NCI-H748 treated with DMSO at 0.1 percent for 48 hours (cell line): ENCODE data around the gene RHOG.
A peak's percentile ranks its signal among the peaks of the same experiment; 100 is the strongest.

ENCODE experiments used
- DNase-seq: peaks from one replicate; lab custom pipeline; 2025; lab: John Stamatoyannopoulos, UW

Gene RHOG

DNA sequence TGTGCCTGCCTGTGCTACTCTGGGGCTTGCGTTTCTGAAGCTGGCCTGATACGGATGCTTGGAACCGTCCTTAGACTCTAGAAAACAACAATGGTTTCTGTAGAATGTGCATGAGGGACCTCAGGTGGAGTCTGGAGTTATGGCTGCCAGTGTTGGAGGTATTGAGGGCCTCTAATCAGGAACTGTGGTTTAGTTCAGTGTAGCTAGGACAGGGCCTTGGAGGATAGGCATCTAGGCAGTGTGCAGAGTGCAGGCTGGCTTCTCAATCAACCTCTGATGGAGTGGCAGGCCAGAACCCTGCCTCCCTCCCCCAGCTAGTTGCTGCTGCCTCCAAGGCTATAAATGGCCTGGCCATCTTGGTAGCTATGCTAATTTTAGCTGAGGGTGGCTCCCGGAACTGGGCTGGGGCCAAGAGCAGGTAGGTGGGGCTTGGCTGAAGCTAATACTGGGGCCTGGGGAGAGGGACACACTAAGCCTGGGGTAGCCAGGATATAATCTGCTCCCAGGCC lies 18.7 kb upstream of the RHOG start:
- no peak for DNase-seq

DNA sequence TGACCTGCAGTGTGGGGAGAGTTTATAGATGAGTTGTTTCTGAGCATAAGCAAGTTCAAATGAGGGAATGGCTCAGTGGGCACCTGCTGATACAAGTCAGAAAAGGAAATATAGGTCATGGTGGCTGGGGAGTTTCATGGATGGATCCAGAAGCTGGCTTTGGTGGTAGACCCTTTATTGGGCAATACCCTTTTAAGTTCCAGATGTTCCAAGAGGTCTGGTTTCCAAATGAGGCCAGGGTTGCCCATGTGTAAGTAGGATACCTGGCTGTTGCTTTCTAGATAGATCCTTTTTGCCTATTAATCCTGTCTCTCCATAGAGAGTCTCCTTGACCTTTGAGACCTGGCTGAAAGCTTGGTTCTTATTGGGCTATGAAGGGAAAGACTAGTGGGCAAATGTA lies 16.9 kb upstream of the RHOG start:
- DNase-seq, result no peak

DNA sequence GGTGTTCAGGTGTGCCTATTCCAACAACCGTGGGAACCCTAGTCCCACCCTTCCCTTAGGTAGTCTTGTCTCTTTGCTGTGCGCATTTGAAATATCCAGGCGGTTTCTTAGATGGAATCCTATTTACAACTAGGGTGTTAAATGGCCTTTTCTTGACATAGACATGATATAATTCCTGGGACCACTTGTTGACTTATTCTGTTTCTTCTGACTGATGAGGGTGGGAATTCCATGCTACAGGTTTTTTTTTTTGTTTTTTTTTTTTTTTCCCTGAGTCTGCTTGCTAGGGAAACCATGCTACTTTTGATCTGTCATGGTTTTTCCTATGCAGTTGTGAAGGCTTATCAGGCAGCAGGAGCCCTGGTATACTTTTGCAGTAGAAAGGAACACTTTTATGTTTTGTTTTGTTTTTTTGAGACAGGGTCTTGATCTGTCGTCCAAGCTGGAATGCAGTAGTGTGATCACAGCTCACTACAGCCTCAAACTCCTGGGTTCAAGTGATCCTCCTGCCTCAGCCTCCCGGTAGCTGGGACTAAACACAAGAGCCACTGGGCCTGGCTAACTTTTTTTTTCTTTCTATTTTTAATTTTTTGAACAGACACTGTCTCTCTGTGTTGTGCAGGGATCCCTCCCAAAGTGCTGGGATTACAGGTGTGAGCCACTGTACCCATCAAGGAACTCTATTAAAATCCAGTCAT lies 16.2 kb upstream of the RHOG start:
- DNase-seq, result no peak

DNA sequence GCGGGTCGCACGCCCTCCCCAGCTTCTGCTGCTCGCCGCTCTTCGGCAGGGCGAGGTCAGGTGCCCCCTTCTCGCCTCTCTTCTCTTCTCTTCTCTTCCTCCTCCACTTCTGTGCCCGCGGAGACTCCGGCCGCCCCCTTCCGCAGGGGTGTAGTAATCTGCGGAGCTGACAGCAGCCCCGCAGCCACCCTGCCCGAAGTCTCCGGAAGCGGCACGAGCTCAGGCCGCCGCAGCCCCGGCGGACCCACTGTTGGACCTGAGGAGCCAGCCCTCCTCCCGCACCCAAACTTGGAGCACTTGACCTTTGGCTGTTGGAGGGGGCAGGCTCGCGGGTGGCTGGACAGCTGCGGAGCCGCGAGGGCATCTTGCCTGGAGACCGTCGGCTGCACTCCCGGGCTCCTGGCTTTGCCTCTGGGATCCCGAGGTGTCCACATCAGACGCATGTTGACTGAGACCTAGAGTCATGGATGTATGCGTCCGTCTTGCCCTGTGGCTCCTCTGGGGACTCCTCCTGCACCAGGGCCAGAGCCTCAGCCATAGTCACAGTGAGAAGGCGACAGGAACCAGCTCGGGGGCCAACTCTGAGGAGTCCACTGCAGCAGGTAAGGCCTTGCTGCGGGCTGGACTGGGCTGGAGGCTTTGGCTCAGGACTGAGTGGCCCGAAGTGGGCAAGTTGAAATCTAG lies 15.2 kb upstream of the RHOG start:
- peak; percentile 17 for DNase-seq

DNA sequence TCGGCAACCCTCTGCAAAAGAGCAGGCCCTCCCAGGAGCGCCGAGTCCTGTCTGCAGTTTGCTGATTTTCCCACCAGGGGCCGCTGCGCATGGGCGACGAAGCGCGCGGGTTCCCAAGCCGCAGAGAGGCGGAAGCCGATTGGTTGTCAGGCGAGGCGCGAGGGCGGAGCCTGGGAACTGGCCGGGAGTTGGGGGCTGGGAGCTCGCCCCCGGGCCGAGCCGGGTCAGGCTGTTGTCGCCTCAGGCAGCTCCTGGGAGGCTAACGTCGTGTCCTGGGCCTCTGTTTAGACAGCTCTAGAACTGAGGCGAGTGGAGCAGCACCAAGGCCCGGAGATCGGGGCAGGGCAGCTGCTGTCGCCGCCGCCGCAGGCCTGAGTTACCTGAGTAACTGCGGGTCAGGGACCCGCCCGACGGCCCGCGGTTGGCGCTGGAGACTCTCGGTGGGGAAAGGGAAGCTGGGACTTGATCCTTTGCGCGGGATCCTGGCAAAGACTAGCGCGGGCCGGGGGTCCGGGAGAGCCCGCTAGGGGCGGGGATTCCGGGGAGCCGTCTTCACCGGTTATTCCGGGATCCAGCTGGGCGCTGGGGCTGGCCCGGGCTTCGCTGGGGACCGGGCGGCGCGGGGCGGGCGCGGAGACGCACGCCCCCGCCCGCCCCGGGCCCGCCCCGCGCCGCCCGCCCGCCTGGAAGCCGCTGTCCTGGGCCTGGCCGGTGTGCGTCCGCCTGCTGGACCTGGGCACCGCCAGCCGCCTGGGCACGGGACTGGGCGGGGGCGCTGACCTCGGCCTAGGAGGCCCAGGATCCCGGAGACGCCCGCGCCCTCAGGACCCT lies 14.4 kb upstream of the RHOG start, which contains the start of gene STIM1:
Gene STIM1 (plus strand): TSS at position 688 of the 831 bp plus-strand sequence. CDS start 607 bp downstream, outside the sequence.
- peak; percentile 79 for DNase-seq

DNA sequence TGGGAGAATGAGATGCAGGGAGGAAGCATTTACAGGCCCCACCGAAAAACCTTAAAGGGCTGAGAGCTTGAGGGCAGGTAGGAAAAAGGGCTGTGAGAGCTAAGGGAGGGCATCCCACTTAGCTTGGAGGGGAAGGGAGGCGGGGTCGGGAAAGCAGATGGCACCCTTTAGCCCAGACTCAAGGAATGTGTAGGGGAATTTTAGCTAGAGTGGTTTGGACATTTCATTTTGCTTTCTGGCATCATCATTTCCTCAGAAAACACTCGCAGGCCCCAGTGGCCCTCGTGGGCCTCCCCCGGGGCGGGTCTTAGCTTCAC lies 13.9 kb upstream of the RHOG start:
- no peak for DNase-seq

DNA sequence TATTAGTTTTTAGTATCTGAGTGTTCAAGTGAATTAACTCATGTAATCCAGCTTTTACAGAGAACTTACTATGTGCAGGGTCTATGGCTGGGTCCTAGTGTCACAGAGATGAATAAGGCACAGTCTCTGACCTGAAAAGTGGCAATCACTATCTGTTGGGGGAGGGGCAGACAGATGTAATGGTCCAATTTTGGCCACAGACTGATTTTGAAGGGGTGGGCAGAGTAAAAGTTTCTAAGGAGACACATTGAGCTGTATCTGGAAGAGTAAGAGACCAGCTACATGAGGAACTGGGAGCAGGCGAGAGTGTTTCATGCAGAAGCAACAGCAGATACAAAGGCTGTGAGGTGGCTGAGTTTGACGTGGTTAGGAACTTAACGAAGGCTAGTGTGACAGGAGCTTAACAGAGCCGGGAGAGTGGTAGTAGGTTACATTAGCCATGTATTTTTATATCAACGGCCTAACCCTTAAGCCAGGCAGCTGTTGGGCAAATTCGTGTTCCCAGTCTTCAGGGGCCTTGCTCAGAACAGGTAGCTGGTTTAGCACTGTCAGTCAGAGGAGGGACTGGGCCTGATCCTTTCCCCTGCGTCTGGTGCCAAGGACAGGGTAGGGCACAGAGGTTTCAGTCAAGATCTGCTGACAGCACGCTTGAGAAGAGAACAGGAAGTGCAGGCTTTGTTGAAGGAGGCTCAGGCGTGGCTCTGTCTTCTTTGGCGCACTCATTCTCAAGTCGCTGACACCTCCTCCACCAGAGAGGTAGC lies 13.3 kb upstream of the RHOG start:
- DNase-seq, result no peak

DNA sequence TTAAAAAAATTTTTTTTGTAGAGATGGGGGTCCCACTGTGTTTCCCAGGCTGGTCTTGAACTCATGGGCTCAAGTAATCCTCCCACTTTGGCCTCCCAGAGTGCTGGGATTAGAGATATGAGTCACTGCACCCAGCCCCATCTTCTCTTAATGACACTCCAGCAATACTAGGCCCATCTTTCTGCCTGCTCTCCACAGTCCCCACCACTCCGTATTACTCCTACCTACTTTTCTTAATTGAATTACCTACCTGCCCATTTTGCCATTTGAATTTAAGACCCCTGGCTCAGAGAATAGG lies 12.7 kb upstream of the RHOG start:
- no peak for DNase-seq

DNA sequence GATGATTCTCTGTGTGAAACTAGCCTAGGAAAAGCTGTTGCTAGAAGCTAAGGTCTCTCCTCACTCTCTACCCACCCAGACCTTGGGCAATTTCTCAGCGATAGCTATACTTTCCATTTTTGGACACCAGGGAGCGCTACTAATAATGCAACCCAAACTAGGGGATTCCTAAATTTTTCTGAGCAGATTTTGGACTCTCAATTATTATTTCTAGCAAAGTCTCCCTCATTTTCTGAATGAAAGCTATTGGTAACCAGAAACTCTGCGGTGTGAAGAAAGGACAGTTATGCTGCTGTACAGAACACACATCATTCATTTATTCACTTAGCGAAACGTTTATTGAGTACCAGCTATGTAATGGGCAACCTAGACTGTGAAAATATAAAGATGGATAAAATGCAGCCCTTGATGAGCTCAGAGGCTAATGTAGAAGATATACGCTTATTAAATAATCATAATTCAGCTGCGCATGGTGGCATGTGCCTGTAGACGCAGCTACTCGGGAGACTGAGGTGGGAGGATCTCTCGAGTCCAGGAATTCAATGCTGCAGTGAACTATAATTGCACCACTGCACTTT lies 8.6 kb upstream of the RHOG start:
- DNase-seq, result peak; percentile 18

DNA sequence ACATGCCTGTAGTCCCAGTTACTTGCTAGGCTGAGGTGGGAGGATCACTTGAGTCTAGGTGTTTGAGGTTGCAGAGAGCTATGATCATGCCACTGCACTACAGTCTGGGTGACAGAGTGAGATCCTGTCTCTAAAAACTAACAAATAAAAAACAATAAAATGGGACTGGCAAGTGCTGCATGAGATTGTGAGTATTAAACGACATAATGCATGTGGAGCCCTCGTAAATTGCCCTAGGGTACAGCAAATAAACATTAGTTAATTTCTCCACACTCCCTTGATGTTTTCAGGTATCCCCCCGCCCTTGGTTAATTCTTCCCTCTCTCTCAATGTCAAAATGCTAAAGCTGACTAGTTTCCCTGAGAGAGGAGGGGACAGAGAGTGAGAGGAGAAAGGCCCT lies 4.9 kb upstream of the RHOG start:
- DNase-seq, result no peak

DNA sequence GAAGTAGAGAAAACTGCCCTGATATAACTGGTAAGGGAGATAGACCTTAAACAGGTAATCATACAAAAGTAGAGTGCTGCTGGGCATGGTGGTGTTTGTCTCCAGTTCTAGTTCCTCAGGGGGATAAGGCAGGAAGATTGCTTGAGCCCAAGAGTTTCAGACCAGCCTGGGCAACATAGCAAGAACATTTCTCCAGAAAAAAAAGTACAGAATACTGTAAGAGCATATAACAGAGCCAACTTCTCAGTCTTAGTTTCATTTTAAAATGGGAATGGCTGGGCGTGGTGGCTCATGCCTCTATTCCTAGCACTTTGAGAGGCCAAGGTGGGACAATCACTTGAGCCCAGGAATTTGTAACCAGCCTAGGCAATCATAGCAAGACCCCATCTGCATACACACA lies 4.5 kb upstream of the RHOG start:
- no peak for DNase-seq

DNA sequence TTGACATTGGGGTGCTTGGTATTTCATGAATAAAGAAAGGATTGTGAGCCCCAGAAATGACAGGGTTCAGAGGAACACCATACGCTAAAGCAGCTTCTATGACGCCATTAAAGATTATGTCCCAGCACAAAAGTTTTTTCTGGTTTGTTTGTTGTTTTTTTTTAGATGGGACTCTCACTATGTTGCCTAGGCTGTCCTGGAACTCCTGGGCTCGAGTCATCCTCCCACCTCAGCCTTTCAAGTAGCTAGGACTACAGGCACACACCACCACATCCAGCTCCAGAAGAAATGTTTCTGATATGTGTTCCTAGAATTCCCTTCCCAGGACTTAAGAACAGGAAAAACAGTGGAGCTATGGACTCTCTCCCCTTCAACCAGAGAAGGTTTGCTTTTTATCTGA lies 2.6 kb upstream of the RHOG start:
- DNase-seq, result no peak

DNA sequence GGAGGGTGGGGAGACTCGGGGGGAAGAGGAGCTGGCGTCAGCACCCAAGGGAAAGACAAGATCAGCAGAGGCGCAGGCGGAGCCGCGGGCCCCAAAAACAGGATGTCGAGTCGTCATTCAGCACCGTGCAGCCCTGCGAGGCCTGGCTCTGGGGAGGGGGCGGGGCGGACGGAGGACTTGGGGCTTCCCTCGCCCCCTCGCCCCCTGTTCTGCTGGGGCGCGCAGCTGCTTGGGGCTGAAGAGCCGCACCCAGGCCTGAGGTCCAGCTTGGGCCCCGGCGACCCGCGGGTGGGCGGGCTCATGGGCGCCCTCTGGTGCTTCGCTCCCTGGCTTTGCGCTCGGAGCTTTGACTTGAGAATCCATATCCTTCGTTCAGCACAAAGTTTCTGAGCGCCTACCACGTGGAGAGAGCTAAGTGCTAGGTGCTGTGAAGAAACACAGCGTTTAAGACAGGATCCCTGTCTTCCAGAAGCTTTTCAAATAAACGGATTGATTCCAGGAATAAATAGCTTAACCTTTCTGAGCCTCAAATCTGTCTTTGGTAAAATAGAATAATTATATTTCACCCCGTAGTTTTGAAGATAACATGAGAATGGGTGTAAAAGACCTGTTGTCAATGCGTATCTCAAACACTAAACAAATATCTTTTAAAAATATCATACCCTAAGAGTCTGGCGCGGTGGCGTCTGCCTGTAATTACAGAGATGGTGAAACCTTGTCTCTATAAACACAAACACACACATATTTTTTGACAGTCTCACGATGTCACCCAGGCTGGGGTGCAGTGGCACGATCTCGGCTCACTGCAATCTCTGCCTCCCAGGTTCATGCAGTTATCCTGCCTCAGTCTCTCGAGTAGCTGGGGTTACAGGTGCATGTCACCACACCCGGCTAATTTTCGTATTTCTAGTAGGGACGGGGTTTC lies 929 bp upstream of the RHOG start:
- DNase-seq, result peak; percentile 65

DNA sequence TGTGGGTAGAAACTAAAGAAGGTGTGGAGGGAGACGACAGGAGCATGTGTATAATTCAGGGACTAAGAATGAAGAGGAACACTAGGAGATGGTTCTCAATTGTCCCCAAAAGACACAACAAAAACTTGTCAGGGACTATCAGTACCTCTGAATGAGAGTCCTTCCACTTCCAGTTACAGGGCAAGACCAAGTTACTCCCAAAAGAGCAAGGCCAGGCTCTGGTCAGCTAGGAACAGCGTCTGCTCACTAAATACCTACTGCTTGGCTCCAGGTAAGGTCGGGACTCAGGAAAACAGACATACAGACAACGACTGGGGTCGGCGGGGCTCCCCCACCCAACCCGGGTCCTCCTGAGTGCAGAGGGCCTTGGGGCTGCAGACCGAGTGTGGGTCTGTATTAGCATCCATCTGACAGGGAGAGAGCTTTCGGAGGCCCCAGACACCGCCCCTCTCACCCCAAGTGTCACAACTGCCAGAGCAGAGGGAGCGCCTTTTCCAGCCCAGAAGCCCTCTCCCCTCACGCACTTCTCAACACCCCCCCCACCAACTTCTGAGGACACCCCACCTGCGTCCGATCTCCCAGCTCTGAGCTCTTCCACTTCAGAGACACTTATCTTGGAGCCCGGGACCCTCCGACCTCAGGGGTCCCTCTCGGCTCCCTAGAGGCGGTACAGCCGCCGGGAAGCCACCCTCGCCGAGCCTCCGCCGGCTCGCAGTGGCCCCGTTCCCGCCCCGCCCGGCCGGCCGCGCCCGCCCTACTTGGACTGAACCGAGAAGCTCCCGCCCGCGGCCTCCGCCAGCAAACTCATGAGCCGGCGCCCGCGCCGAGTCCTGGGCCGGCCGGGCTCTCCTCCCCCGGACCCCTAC lies 522 bp downstream of the RHOG start:
- no peak for DNase-seq

DNA sequence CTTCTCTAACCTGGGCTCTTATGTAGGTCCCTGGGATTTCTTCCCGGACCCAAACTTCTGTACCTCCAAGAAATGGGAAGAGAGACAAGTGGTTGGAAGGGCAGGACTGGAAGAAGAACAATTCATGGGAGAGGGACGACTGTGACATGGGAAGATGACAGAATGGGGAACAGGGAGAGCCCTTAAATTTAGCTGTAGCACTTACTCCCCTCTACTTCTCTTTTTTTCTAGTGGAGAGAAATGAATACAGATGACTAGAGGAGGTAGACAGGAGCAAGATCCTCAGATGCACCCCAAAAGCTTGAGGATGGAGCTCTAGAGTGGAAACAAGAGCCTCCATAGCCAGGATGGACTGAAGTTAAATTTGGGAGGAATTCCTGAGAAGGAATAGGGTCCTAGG lies 2.3 kb downstream of the RHOG start:
- no peak for DNase-seq

DNA sequence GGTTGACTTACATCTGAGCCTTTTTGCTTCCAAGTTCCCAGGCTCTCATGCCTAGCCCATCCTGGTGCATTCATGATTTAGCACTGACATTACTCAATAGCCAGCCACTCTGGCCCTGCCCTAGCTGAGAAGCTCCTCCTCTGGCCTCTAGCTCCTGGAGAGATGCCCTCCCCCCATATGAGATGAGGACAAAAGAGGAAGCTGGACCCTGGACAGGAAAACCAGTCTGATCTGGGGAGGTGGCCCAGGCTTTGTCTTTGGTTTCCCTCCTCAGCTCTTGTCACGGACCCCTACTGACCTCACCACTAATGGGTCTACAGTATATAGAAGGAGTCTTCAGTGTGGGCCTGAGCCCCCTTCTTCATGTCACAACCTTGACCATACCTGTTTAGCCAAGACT lies 3.0 kb downstream of the RHOG start:
- no peak for DNase-seq

DNA sequence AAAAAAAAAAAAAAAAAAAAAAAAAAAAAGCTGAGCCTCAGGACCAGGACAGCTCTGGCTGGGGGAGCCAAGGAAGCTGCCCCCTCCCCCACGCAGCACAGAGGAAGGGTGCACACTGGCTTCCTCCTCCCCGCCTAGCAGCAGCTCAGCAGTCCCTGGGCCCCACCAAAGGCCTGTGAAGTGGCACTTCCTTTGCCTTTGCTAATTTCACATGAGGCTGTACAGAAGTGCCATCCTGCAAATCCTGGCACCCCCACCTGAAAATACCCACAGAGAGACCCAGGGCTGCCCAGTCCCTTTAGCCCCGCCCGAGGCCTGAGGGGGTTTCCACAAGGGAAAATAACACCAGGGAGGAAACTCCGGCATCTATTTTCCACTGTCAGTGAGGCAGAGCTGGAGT lies 3.9 kb downstream of the RHOG start:
- no peak for DNase-seq

DNA sequence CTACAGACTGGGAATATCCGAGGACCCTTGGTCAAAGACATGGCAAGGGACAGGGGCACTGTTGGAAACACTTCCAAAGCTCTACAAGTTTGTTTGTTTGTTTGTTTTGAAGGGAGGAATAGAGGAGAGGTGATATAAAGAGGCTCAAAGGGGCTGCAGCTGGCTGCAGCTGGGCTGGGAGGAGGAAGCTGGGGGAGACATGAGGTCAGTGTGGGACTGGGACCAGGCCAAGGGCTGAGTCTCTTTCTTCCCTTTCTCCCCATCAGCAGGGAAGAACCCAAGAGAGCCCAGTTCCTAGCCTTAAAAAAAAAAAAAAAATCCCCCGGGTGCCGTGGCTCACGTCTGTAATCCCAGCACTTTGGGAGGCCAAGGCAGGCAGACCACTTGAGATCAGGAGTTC lies 5.0 kb downstream of the RHOG start:
- DNase-seq, result no peak

DNA sequence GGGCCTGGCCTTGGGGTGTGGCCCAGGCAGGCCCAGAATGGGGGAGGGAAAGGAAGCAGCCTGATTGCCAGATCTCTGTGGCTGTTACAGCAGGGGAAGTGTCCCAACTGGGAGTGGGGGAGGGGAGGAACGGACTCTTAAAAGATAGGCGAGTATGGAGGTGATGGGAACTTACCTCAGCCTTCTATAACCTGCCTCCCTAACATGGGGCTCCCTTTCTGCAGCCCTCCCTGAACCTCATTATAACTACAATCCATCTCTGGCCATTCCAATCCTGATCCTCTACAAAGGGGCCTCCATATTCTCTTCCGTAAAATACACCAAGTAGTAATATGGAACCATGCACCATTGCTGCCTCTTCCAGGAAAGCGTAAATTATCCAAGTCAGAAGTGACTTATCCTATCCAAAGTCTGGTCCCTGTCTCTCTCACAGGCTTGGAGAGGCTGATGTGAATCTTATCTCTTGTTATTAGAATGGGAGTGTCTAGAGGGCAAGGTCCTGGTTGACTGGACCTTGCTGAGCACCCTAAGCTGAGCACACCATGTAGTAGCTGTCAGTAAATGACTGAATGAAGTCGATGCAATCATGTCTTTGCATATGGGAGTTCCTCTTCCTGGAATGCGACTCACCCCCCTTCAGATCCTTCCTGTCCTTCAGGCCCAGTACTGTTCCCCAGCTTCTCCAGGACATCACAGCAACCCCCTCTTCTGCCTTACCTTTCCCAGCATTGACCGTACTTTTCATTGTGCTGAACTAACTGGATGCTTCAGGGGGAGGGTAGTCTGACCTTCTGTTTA lies 5.9 kb downstream of the RHOG start:
- no peak for DNase-seq
